ENCODE measurements around the gene BCAS3. TPM values are rescaled to one million over a fixed set of nuclear protein-coding genes. Genes with fewer than 3 reads are reported as not detected.

BCAS3 gene
- total and polyA plus RNA-seq, 9 donors = 9.4 to 37.0 (median 21.6) TPM

DNA sequence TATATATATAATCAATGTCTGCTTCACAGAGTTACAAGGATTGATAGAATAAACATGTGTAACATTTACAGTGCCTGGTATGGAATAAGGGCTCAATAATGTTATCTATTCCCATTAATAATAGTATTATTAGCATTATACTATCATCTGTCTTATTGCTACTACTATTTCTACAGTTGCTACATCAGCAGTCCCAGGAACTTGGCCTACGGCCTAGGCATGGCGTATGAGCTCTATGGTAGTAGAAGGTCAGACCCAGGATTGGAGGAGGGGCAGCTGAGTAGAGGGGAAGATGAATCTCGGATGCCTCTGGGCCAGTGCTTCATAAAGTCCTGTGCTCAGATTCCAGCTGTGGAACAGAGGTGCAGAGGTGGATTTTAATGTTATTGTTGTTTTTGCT lies 575.7 kb downstream of the BCAS3 start:
- DNase-seq = peak in 2 of 5 donors; percentile 31 to 42
- Histone ChIP-seq H3K36me3 (no peaks in the 10 kb centered on the region), H3K27ac (no peak overlapping the region), H3K9me3 (no peaks in the 10 kb centered on the region), H3K27me3 (no peaks in the 10 kb centered on the region), H3K4me1 (ENCODE audit: insufficient read depth) (peaks cover 3% of the 10 kb centered on the region), H3K4me3 (no peak overlapping the region)
- no peak for TF ChIP-seq POLR2A (IDR thresholded peaks at IDR 0.05)
- TF ChIP-seq, protein P1, sequence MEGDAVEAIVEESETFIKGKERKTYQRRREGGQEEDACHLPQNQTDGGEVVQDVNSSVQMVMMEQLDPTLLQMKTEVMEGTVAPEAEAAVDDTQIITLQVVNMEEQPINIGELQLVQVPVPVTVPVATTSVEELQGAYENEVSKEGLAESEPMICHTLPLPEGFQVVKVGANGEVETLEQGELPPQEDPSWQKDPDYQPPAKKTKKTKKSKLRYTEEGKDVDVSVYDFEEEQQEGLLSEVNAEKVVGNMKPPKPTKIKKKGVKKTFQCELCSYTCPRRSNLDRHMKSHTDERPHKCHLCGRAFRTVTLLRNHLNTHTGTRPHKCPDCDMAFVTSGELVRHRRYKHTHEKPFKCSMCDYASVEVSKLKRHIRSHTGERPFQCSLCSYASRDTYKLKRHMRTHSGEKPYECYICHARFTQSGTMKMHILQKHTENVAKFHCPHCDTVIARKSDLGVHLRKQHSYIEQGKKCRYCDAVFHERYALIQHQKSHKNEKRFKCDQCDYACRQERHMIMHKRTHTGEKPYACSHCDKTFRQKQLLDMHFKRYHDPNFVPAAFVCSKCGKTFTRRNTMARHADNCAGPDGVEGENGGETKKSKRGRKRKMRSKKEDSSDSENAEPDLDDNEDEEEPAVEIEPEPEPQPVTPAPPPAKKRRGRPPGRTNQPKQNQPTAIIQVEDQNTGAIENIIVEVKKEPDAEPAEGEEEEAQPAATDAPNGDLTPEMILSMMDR (IDR thresholded peaks at IDR 0.05) = no peak
- TF ChIP-seq EP300 (IDR thresholded peaks at IDR 0.05) = no peak
- WGBS, 3 donors = 63 to 81% (median 68%) methylated on average over 3 of the region's 3 CpGs
- intact Hi-C loops (cut with DNase I) = loop anchor here in 1 of 4 donors (10.0 kb wide), 2 partner anchors 61 to 141 kb away; partner anchors contain the start of gene TBX2

GRCh38 chr17:61253937-61254574 lies 576.4 kb downstream of the BCAS3 start:
- H3K36me3 ChIP-seq = no peaks in the 10 kb centered on the region
- H3K4me1 ChIP-seq (ENCODE audit: insufficient read depth) = peaks cover 2% of the 10 kb centered on the region
- no peaks in the 10 kb centered on the region for H3K27me3 ChIP-seq
- H3K4me3 ChIP-seq = no peak overlapping the region
- intact Hi-C loops (cut with DNase I) = loop anchor here in 1 of 4 donors (10.0 kb wide), 2 partner anchors 61 to 141 kb away; partner anchors contain the start of gene TBX2
- no peak for TF ChIP-seq POLR2A (IDR thresholded peaks at IDR 0.05)
- TF ChIP-seq EP300 (IDR thresholded peaks at IDR 0.05) = no peak
- TF ChIP-seq, protein P1 (IDR thresholded peaks at IDR 0.05) = no peak
- WGBS, 3 donors = 92 to 94% (median 93%) methylated on average over 10 of the region's 10 CpGs
- no peak overlapping the region for H3K27ac ChIP-seq
- no peaks in the 10 kb centered on the region for H3K9me3 ChIP-seq
- DNase-seq = no peak

GRCh38 chr17:61254904-61255303 lies 577.3 kb downstream of the BCAS3 start:
- H3K4me1 ChIP-seq (ENCODE audit: insufficient read depth) = peaks cover 2% of the 10 kb centered on the region
- intact Hi-C loops (cut with DNase I) = loop anchor here in 1 of 4 donors (10.0 kb wide), 2 partner anchors 60 to 140 kb away; partner anchors contain the start of gene TBX2

GRCh38 chr17:61255647-61256046 lies 578.0 kb downstream of the BCAS3 start:
- Histone ChIP-seq H3K9me3 (no peaks in the 10 kb centered on the region), H3K27me3 (no peaks in the 10 kb centered on the region), H3K36me3 (no peaks in the 10 kb centered on the region), H3K4me3 (no peak overlapping the region), H3K4me1 (ENCODE audit: insufficient read depth) (peaks cover 2% of the 10 kb centered on the region), H3K27ac (no peak overlapping the region)
- WGBS, 3 donors = 90 to 93% (median 92%) methylated on average over 3 of the region's 3 CpGs
- intact Hi-C loops (cut with DNase I) = loop anchor here in 1 of 4 donors (10.0 kb wide), 2 partner anchors 59 to 139 kb away; partner anchors contain the start of gene TBX2
- no peak for DNase-seq
- TF ChIP-seq EP300 (IDR thresholded peaks at IDR 0.05) (no peak), POLR2A (IDR thresholded peaks at IDR 0.05) (no peak)
- TF ChIP-seq, protein P1 (IDR thresholded peaks at IDR 0.05) = no peak

More at GRCh38 chr17:61254904-61255303, 577.3 kb downstream of the BCAS3 start:
- TF ChIP-seq EP300 (IDR thresholded peaks at IDR 0.05) (no peak), POLR2A (IDR thresholded peaks at IDR 0.05) (no peak)
- TF ChIP-seq, protein P1 (IDR thresholded peaks at IDR 0.05) = no peak
- DNase-seq = no peak
- H3K9me3 ChIP-seq = no peaks in the 10 kb centered on the region
- H3K27me3 ChIP-seq = no peaks in the 10 kb centered on the region
- WGBS, 3 donors = 67 to 95% (median 85%) methylated on average over 1 of the region's 1 CpG
- H3K27ac ChIP-seq = no peak overlapping the region
- H3K4me3 ChIP-seq = no peak overlapping the region
- H3K36me3 ChIP-seq = no peaks in the 10 kb centered on the region

Data from ovary (tissue), 9 donors.